SU-DHL-6 (cell line): ENCODE measurements around the gene MEIOC.
"Not testable (repeated sequence)": the region's sequence is repeated elsewhere in the genome, so short reads cannot be mapped to it uniquely, and the experiment has no call there.

Experiments used
- H2AFZ ChIP-seq: fragments of 200-600 bp; sonication (generic); 2 replicates; pipeline ENCODE4 v1.6.1; 2014; ENCODE audit warnings: low read depth, mild to moderate bottlenecking, moderate library complexity, mixed read lengths, antibody characterized with exemption, low read length; ENCODE audit not compliant: severe bottlenecking
- H3F3A ChIP-seq: fragments of 200-600 bp; shearing (Covaris generic); 2 replicates; pipeline ENCODE4 v1.6.0; 2016; ENCODE audit warnings: antibody characterized with exemption, mild to moderate bottlenecking; ENCODE audit not compliant: insufficient read depth
- H3K27ac ChIP-seq: fragments of 200-600 bp; sonication (generic); 2 replicates; pipeline ENCODE4 v1.5.1; 2016; ENCODE audit warnings: low read depth, mild to moderate bottlenecking, low read length, moderate library complexity, mixed read lengths
- H3K27me3 ChIP-seq: fragments of 200-600 bp; sonication (generic), shearing (Covaris generic); 2 replicates; pipeline ENCODE4 v1.6.0; 2014; ENCODE audit warnings: mild to moderate bottlenecking, low read length
- H3K36me3 ChIP-seq: fragments of 200-600 bp; sonication (generic); 2 replicates; pipeline ENCODE4 v1.6.1; 2014; ENCODE audit warnings: mild to moderate bottlenecking, low read length, mixed read lengths
- H3K4me2 ChIP-seq: fragments of 300-600, 200-600 bp; shearing (Covaris generic), sonication (generic); 2 replicates; pipeline ENCODE4 v1.6.0; 2014; ENCODE audit warnings: low read length, low read depth, mild to moderate bottlenecking; ENCODE audit not compliant: poor library complexity, severe bottlenecking
- H3K4me3 ChIP-seq: fragments of 200-600 bp; sonication (generic); 2 replicates; pipeline ENCODE4 v1.5.1; 2014; ENCODE audit warnings: antibody characterized with exemption, low read length, mild to moderate bottlenecking, mixed read lengths; ENCODE audit not compliant: insufficient read depth, poor library complexity, severe bottlenecking
- H3K79me2 ChIP-seq: fragments of 200-600 bp; sonication (generic); 2 replicates; pipeline ENCODE4 v1.6.1; 2014; ENCODE audit warnings: mild to moderate bottlenecking, low read length, moderate library complexity; ENCODE audit not compliant: insufficient read depth
- H3K9ac ChIP-seq: fragments of 200-600 bp; sonication (generic); 2 replicates; pipeline ENCODE4 v1.7.0; 2014; ENCODE audit warnings: mild to moderate bottlenecking, low read length
- H3K9me2 ChIP-seq: fragments of 200-600 bp; sonication (generic); replicated peaks from 2 replicates; pipeline ENCODE4 v1.6.1; 2014; ENCODE audit warnings: low read length; ENCODE audit not compliant: insufficient read depth
- H3K9me3 ChIP-seq: fragments of 200-600 bp; sonication (generic); 2 replicates; pipeline ENCODE4 v1.6.1; 2014; ENCODE audit warnings: low read length, mixed read lengths; ENCODE audit not compliant: insufficient read depth
- H4K20me1 ChIP-seq: fragments of 200-600 bp; sonication (generic); 2 replicates; pipeline ENCODE4 v1.6.1; 2014; ENCODE audit warnings: low read depth, mild to moderate bottlenecking, antibody characterized with exemption, low read length, moderate library complexity, mixed read lengths
- CTCF ChIP-seq: fragments of 200-600 bp; sonication (generic); IDR thresholded peaks from one replicate; pipeline ENCODE4 v1.5.1; 2017; ENCODE audit warnings: antibody characterized with exemption, mild to moderate bottlenecking, low read length, moderate library complexity; ENCODE audit not compliant: insufficient read depth, poor library complexity, severe bottlenecking
- EZH2phosphoT487 ChIP-seq: fragments of 200-600 bp; sonication (generic), shearing (Covaris generic); conservative IDR thresholded peaks from 2 replicates; pipeline ENCODE4 v1.6.1; 2018; ENCODE audit warnings: mild to moderate bottlenecking, antibody characterized with exemption, low read length, moderate library complexity, mixed read lengths

Gene MEIOC

GRCh38 chr17:44690746-44691306 is 34.6 kb downstream of the MEIOC start:
- H3K27me3 ChIP-seq, H3K36me3 ChIP-seq, H3K27ac ChIP-seq, H3F3A ChIP-seq, H3K9ac ChIP-seq, H3K4me3 ChIP-seq, H3K9me2 ChIP-seq, H3K9me3 ChIP-seq, H2AFZ ChIP-seq, H3K4me2 ChIP-seq, H4K20me1 ChIP-seq: not testable (repeated sequence)
- peaks cover 21% of the 10 kb centered on the region for H3K79me2 ChIP-seq
- TF ChIP-seq CTCF, result peak; percentile 45

DNA sequence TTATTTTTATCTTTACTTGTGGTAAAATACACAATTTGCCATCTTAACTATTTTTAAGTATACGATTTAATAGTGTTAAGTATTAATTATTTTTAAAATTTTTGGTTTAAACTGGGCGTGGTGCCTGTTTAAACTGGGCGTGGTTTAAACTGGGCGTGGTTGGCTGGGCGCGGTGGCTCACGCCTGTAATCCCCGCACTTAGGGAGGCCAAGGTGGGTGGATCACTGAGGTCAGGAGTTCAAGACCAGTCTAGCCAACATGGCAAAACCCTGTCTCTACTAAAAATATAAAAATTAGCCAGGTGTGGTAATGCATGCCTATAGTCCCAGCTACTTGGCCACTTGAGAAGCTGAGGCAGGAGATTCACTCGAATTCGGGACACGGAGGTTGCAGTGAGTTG is 37.3 kb downstream of the MEIOC start:
- no peaks in the 10 kb centered on the region for H3K9me2 ChIP-seq
- no peaks in the 10 kb centered on the region for H3K9me3 ChIP-seq
- H2AFZ ChIP-seq, result no peak overlapping the region
- H3K27ac ChIP-seq, result no peak overlapping the region
- H4K20me1 ChIP-seq, result no peaks in the 10 kb centered on the region
- H3K27me3 ChIP-seq, result no peaks in the 10 kb centered on the region
- H3K36me3 ChIP-seq, result no peaks in the 10 kb centered on the region
- peaks cover 10% of the 10 kb centered on the region for H3K79me2 ChIP-seq
- no peak overlapping the region for H3K4me2 ChIP-seq
- H3K9ac ChIP-seq, result no peak overlapping the region
- H3F3A ChIP-seq, result no peaks in the 10 kb centered on the region
- TF ChIP-seq EZH2phosphoT487 (no peak), CTCF (no peak)
- H3K4me3 ChIP-seq, result no peak overlapping the region

DNA sequence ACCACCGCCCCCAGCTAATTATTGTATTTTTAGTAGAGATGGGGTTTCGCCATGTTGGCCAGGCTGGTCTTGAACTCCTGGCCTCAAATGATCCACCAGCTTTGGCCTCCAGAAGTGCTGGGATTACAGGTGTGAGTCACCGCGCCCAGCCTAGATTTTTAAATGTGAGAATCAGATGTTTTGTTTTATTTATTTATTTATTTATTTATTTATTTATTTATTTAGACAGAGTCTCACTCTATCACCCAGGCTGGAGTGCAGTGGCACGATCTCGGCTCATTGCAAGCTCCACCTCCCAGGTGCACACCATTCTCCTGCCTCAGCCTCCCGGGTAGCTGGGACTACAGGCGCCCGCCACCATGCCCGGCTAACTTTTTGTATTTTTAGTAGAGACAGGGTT is 44.0 kb downstream of the MEIOC start:
- H3K9ac ChIP-seq, H2AFZ ChIP-seq, H3K79me2 ChIP-seq: not testable (repeated sequence)

GRCh38 chr17:44707755-44708400 is 51.6 kb downstream of the MEIOC start:
- no peaks in the 10 kb centered on the region for H4K20me1 ChIP-seq
- H3K27ac ChIP-seq, result no peak overlapping the region
- no peaks in the 10 kb centered on the region for H3K27me3 ChIP-seq
- TF ChIP-seq CTCF (no peak), EZH2phosphoT487 (no peak)
- peak overlapping the region; percentile 80 for H3K4me3 ChIP-seq
- H3K36me3 ChIP-seq, result no peaks in the 10 kb centered on the region
- peak overlapping the region; percentile 82 for H3K9ac ChIP-seq
- H3K9me3 ChIP-seq, result no peaks in the 10 kb centered on the region
- H2AFZ ChIP-seq, result peak overlapping the region; percentile 87
- peak overlapping the region; percentile 72 for H3K4me2 ChIP-seq
- no peaks in the 10 kb centered on the region for H3K9me2 ChIP-seq
- H3K79me2 ChIP-seq, result peaks cover 21% of the 10 kb centered on the region
- 0 out of 2 replicates have a peak, but pooled peaks cover 8% of the 10 kb centered on the region for H3F3A ChIP-seq

More for the DNA sequence above, 44.0 kb downstream of the MEIOC start:
- not testable (repeated sequence) for H4K20me1 ChIP-seq, H3K4me3 ChIP-seq, H3K4me2 ChIP-seq, H3K9me2 ChIP-seq, H3K27ac ChIP-seq, H3K9me3 ChIP-seq, H3F3A ChIP-seq, H3K27me3 ChIP-seq, H3K36me3 ChIP-seq
